Caco-2 (cell line): ENCODE data around the gene GGT7. TPM values are rescaled to one million over a fixed set of nuclear protein-coding genes. Genes with fewer than 3 reads are reported as not detected.
"Not testable (repeated sequence)": the region's sequence is repeated elsewhere in the genome, so short reads cannot be mapped to it uniquely, and the experiment has no call there.

Experiments used
- BruUV-seq: library from RNA; stranded (reverse); fragments of 400-500 nt; replicated peaks from 2 replicates; lab custom pipeline; 2021; lab: Mats Ljungman, UMichigan
- CTCF ChIA-PET: fragments of 300-600 bp; sonication (Branson Sonifier 250); formaldehyde crosslinking; loops from one replicate; lab custom pipeline; 2022; ENCODE audit warnings: antibody characterized with exemption; lab: Charles Lee
- POLR2A ChIA-PET: fragments of 300-600 bp; sonication (Branson Sonifier 250); formaldehyde crosslinking; loops from one replicate; lab custom pipeline; 2022; ENCODE audit warnings: antibody characterized with exemption; lab: Charles Lee
- DNase-seq, 2 experiments: peaks; one replicate each; pipeline versions ENCODE4 v3.0.0 to v3.0.0-alpha.2; 2020 to 2022
- H3K27me3 ChIP-seq: replicated peaks from 2 replicates; pipeline ENCODE4 v1.6.0; 2011; ENCODE audit warnings: low read length; ENCODE audit not compliant: control insufficient read depth, insufficient read depth
- H3K36me3 ChIP-seq: 2 replicates; pipeline ENCODE4 v1.5.1; 2011; ENCODE audit warnings: low read length; ENCODE audit not compliant: control insufficient read depth, insufficient read depth
- H3K4me1 ChIP-seq: fragments of 250-450 bp; sonication (Bioruptor Pico); 2 replicates; pipeline ENCODE4 v1.5.1; 2020; ENCODE audit warnings: mild to moderate bottlenecking
- H3K4me3 ChIP-seq: 2 replicates; pipeline ENCODE4 v1.5.1; 2011; ENCODE audit warnings: low read depth, mild to moderate bottlenecking, control low read depth, low read length
- H3K9me3 ChIP-seq: fragments of 250-450 bp; sonication (Bioruptor Pico); 2 replicates; pipeline ENCODE4 v1.5.1; 2020; ENCODE audit warnings: mild to moderate bottlenecking, moderate library complexity
- H3K27ac Mint-ChIP-seq: one replicate; pipeline ENCODE4 v1.8.0; 2022; ENCODE audit warnings: mixed read lengths; ENCODE audit not compliant: unreplicated experiment
- H3K27me3 Mint-ChIP-seq: one replicate; pipeline ENCODE4 v1.8.0; 2022; ENCODE audit warnings: mixed read lengths; ENCODE audit not compliant: insufficient read depth, unreplicated experiment
- H3K36me3 Mint-ChIP-seq: one replicate; pipeline ENCODE4 v1.8.0; 2022; ENCODE audit warnings: mild to moderate bottlenecking, mixed read lengths; ENCODE audit not compliant: insufficient read depth, unreplicated experiment
- H3K4me1 Mint-ChIP-seq: one replicate; pipeline ENCODE4 v1.8.0; 2022; ENCODE audit warnings: low read depth, mixed read lengths; ENCODE audit not compliant: unreplicated experiment
- H3K4me3 Mint-ChIP-seq: one replicate; pipeline ENCODE4 v1.8.0; 2022; ENCODE audit warnings: mild to moderate bottlenecking, moderate library complexity, mixed read lengths; ENCODE audit not compliant: unreplicated experiment
- H3K9me3 Mint-ChIP-seq: one replicate; pipeline ENCODE4 v1.8.0; 2022; ENCODE audit warnings: mixed read lengths; ENCODE audit not compliant: unreplicated experiment
- CTCF ChIP-seq, 2 experiments: fragments of 200-600 bp in 1 of 2; IDR thresholded peaks; 1 replicate in 1 of 2; 2 replicates in 1 of 2; pipeline versions ENCODE4 v1.5.1 to v1.8.0; 2011 to 2022; ENCODE audit warnings: antibody characterized with exemption in 1 of 2, control low read depth in 1 of 2, inconsistent platforms in 1 of 2, low read depth in 1 of 2, low read length in 1 of 2, mild to moderate bottlenecking in 1 of 2, moderate library complexity in 1 of 2; ENCODE audit not compliant: insufficient read depth in 1 of 2, severe bottlenecking in 1 of 2, unreplicated experiment in 1 of 2
- intact Hi-C: fragments of 100-400 bp; cut with micrococcal nuclease; formaldehyde crosslinking; loops from one replicate; pipeline ENCODE4 v1.10.0; 2022; ENCODE audit not compliant: unreplicated experiment
- total RNA-seq: library from RNA; stranded (reverse); gene quantifications from 2 replicates; pipeline ENCODE4 v1.2.3, GENCODE V29; 2022

Gene GGT7
- total RNA-seq, 1 experiment from 2014 or later: 46.2 TPM

GRCh38 chr20:34881689-34882088, 9.0 kb upstream of the GGT7 start:
- BruUV-seq: no TSS peak
- ChIA-PET CTCF (no interaction called here), POLR2A (no interaction called here)
- intact Hi-C loops: no loop called here
- peaks cover 5% of the 10 kb centered on the region; the same call in 1 of the 2 replicates for H3K4me1 ChIP-seq
- DNase-seq: no peak
- H3K27me3 Mint-ChIP-seq: no peaks in the 10 kb centered on the region
- H3K36me3 Mint-ChIP-seq: peaks cover 6% of the 10 kb centered on the region
- no peak overlapping the region for H3K4me3 ChIP-seq
- no peaks in the 10 kb centered on the region for H3K27me3 ChIP-seq
- no peak for TF ChIP-seq CTCF (IDR thresholded peaks at IDR 0.05; ENCODE audit: insufficient read depth in 1 of 2, low read depth in 1 of 2, low read length in 1 of 2, severe bottlenecking in 1 of 2, unreplicated experiment in 1 of 2)
- peaks cover 9% of the 10 kb centered on the region for H3K4me1 Mint-ChIP-seq
- no peaks in the 10 kb centered on the region for H3K9me3 Mint-ChIP-seq
- no peak overlapping the region for H3K27ac Mint-ChIP-seq
- H3K4me3 Mint-ChIP-seq: no peak overlapping the region
- H3K9me3 ChIP-seq: no peaks in the 10 kb centered on the region
- H3K36me3 ChIP-seq: no peaks in the 10 kb centered on the region

GRCh38 chr20:34880971-34881370, 8.3 kb upstream of the GGT7 start:
- H3K27me3 ChIP-seq, H3K4me3 ChIP-seq, BruUV-seq, H3K4me3 Mint-ChIP-seq, H3K9me3 Mint-ChIP-seq, H3K9me3 ChIP-seq, DNase-seq, H3K4me1 Mint-ChIP-seq, H3K4me1 ChIP-seq, intact Hi-C loops, H3K27me3 Mint-ChIP-seq, H3K27ac Mint-ChIP-seq, H3K36me3 ChIP-seq: not testable (repeated sequence)
- peaks cover 11% of the 10 kb centered on the region for H3K36me3 Mint-ChIP-seq
- POLR2A ChIA-PET: interaction anchor here (0.6 to 0.7 kb wide), 2 partner anchors 35 to 395 kb away, joined by 3 to 5 read pairs; no protein-coding TSS in a partner anchor
- CTCF ChIA-PET: interaction anchor here (0.7 kb wide), 1 partner anchor 307 kb away, joined by 5 read pairs; no protein-coding TSS in a partner anchor

GRCh38 chr20:34880215-34880850, 7.7 kb upstream of the GGT7 start:
- H3K4me3 ChIP-seq: no peak overlapping the region
- H3K9me3 ChIP-seq: no peaks in the 10 kb centered on the region
- Mint-ChIP-seq H3K4me1 (peaks cover 13% of the 10 kb centered on the region), H3K9me3 (no peaks in the 10 kb centered on the region), H3K4me3 (no peak overlapping the region), H3K27ac (no peak overlapping the region), H3K27me3 (no peaks in the 10 kb centered on the region), H3K36me3 (peaks cover 15% of the 10 kb centered on the region)
- no peak for TF ChIP-seq CTCF (IDR thresholded peaks at IDR 0.05; ENCODE audit: insufficient read depth in 1 of 2, low read depth in 1 of 2, low read length in 1 of 2, severe bottlenecking in 1 of 2, unreplicated experiment in 1 of 2)
- H3K27me3 ChIP-seq: no peaks in the 10 kb centered on the region
- POLR2A ChIA-PET: interaction anchor here (0.6 to 0.7 kb wide), 3 partner anchors 36 to 851 kb away, joined by 3 to 5 read pairs (median 3); no protein-coding TSS in a partner anchor
- H3K36me3 ChIP-seq: no peaks in the 10 kb centered on the region
- DNase-seq: no peak
- peaks cover 5% of the 10 kb centered on the region for H3K4me1 ChIP-seq
- intact Hi-C loops: no loop called here
- CTCF ChIA-PET: interaction anchor here (0.7 to 0.8 kb wide), 2 partner anchors 75 to 308 kb away, joined by 4 to 5 read pairs; partner anchors contain the start of genes GSS and MYH7B
- no TSS peak for BruUV-seq
